Cardiac muscle cell (in vitro differentiated cells and primary cell): ENCODE data around the gene IFNLR1. TPM values are rescaled to one million over a fixed set of nuclear protein-coding genes. Genes with fewer than 3 reads are reported as not detected.

ENCODE experiments used
- DNase-seq, 2 donors: peaks; one replicate each; pipeline versions ENCODE4 v3.0.0 to v3.0.0-alpha.2; 2010 to 2017; ENCODE audit warnings: low read depth in 1 of 2, low spot score in 1 of 2
- H3K27ac ChIP-seq: fragments of 200-600 bp; sonication (generic); 2 replicates; pipeline ENCODE4 v1.5.1; 2016
- H3K27me3 ChIP-seq: fragments of 200-600 bp; sonication (generic); 2 replicates; pipeline ENCODE4 v1.6.0; 2016; ENCODE audit warnings: control low read depth
- H3K36me3 ChIP-seq: fragments of 200-600 bp; sonication (generic); 2 replicates; pipeline ENCODE4 v1.5.1; 2016; ENCODE audit warnings: control low read depth
- H3K4me1 ChIP-seq: fragments of 200-600 bp; sonication (generic); 2 replicates; pipeline ENCODE4 v1.8.1; 2017; ENCODE audit warnings: low read depth, mild to moderate bottlenecking, mixed run types
- H3K4me3 ChIP-seq: fragments of 200-600 bp; sonication (generic); 2 replicates; pipeline ENCODE4 v1.5.1; 2016; ENCODE audit warnings: mild to moderate bottlenecking
- H3K9me3 ChIP-seq: fragments of 200-600 bp; sonication (generic); 2 replicates; pipeline ENCODE4 v1.5.1; 2017; ENCODE audit warnings: low read depth, mild to moderate bottlenecking, control low read depth
- polyA plus RNA-seq: library from polyadenylated mRNA; unstranded; fragments of >200 nt; fragmentation: Nextera tagmentation; extraction: Ambion mirVana; gene quantifications from 2 replicates; pipeline ENCODE4 v1.2.1, GENCODE V29; 2016
- total RNA-seq: library from RNA; depleted of rRNA; stranded (reverse); fragments of >200 nt; gene quantifications from 2 replicates; pipeline ENCODE4 v1.2.3, GENCODE V29; 2016
- TF ChIP-seq, protein P1 (sequence below): IDR thresholded peaks from 2 replicates; pipeline ENCODE4 v1.5.1; 2012; ENCODE audit warnings: low read depth, mild to moderate bottlenecking, low read length

IFNLR1 gene
- total and polyA plus RNA-seq, 2 experiments from 2014 or later: 3.9 to 15.2 TPM

DNA sequence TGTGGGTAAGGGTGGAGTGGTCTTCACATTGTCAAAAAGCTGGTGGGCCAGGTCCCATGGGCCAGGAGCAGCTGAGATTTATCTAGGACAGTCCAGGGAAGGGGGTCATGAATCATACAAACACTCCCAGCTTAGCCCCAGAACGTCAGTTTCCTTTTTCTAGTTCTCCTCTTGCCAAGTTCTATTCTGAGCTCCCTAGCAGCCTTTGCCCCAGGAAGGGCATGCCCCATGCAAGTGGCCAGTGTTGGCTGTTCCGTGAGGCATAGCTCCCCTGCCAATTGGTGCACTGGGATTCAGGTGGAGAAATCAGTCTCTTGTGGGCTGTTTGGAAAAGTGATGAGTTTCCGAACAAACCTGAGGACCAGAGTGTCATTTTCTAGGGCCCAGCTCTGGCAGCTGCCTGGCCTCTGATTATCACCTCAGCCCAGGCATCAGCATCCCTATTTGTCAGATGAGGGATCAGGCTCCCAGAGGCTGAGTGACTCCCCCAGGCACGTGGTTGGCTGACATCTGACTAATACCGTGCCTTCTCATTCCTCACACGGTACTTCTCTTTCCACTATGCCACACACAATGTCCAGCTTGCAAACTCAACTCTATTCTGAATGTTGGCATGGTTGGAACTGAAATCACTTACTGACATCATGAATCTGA, 60.9 kb downstream of the IFNLR1 start:
- DNase-seq: peak in 1 of 2 donors; percentile 18
- Histone ChIP-seq H3K4me1 (no peaks in the 10 kb centered on the region), H3K9me3 (no peaks in the 10 kb centered on the region), H3K36me3 (no peaks in the 10 kb centered on the region), H3K4me3 (no peak overlapping the region), H3K27ac (no peak overlapping the region), H3K27me3 (no peaks in the 10 kb centered on the region)
- TF ChIP-seq, protein P1, sequence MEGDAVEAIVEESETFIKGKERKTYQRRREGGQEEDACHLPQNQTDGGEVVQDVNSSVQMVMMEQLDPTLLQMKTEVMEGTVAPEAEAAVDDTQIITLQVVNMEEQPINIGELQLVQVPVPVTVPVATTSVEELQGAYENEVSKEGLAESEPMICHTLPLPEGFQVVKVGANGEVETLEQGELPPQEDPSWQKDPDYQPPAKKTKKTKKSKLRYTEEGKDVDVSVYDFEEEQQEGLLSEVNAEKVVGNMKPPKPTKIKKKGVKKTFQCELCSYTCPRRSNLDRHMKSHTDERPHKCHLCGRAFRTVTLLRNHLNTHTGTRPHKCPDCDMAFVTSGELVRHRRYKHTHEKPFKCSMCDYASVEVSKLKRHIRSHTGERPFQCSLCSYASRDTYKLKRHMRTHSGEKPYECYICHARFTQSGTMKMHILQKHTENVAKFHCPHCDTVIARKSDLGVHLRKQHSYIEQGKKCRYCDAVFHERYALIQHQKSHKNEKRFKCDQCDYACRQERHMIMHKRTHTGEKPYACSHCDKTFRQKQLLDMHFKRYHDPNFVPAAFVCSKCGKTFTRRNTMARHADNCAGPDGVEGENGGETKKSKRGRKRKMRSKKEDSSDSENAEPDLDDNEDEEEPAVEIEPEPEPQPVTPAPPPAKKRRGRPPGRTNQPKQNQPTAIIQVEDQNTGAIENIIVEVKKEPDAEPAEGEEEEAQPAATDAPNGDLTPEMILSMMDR: no peak

- TF ChIP-seq, protein P1: no peak
- Histone ChIP-seq H3K27me3 (no peaks in the 10 kb centered on the region), H3K4me3 (no peak overlapping the region), H3K4me1 (no peaks in the 10 kb centered on the region), H3K27ac (no peak overlapping the region), H3K36me3 (no peaks in the 10 kb centered on the region), H3K9me3 (no peaks in the 10 kb centered on the region)
- no peak for DNase-seq
Observed at GRCh38 chr1:24125456-24125855, 61.6 kb downstream of the IFNLR1 start.

GRCh38 chr1:24124980-24125379, 62.1 kb downstream of the IFNLR1 start:
- Histone ChIP-seq H3K4me1 (no peaks in the 10 kb centered on the region), H3K4me3 (no peak overlapping the region), H3K36me3 (no peaks in the 10 kb centered on the region), H3K9me3 (no peaks in the 10 kb centered on the region), H3K27me3 (no peaks in the 10 kb centered on the region), H3K27ac (no peak overlapping the region)
- DNase-seq: no peak
- TF ChIP-seq, protein P1: no peak

GRCh38 chr1:24123611-24124010, 63.5 kb downstream of the IFNLR1 start:
- Histone ChIP-seq H3K27me3 (no peaks in the 10 kb centered on the region), H3K4me1 (no peaks in the 10 kb centered on the region), H3K4me3 (no peak overlapping the region), H3K27ac (no peak overlapping the region), H3K36me3 (no peaks in the 10 kb centered on the region), H3K9me3 (no peaks in the 10 kb centered on the region)
- TF ChIP-seq, protein P1: no peak
- no peak for DNase-seq

DNA sequence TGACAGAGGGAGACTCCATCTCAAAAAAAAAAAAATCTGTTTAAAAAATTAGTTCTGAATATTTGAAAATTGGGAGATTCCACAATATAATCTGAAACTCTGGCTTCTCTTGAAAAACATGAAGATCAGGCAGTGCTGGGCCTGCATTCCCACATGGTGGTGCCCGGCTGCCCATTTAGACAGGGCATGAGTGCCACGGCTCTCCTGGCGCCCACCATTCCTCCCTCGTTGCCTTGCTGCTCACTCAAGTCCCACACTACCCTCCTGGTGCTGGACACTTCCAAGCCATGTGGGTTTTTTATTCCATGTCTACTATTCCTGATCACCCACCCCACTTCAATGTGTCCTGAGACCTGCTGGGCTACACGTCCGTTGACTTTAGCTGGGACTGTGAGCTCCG, 64.3 kb downstream of the IFNLR1 start:
- no peaks in the 10 kb centered on the region for H3K36me3 ChIP-seq
- H3K4me1 ChIP-seq: no peaks in the 10 kb centered on the region
- TF ChIP-seq, protein P1: no peak
- H3K4me3 ChIP-seq: no peak overlapping the region
- H3K27me3 ChIP-seq: no peaks in the 10 kb centered on the region
- no peak for DNase-seq
- no peaks in the 10 kb centered on the region for H3K9me3 ChIP-seq
- no peak overlapping the region for H3K27ac ChIP-seq
